GM12878 (cell line): Measurements from ENCODE around the gene SSBP3. TPM values are rescaled to one million over a fixed set of nuclear protein-coding genes. Genes with fewer than 3 reads are reported as not detected.
A peak's percentile ranks its signal among the peaks of the same experiment; 100 is the strongest.

Experiments
- ATAC-seq: fragments of 200-7000 bp; cut with Tn5 transposase; 3 replicates; pipeline ENCODE4 v1.9.1; 2020; ENCODE audit warnings: mild to moderate bottlenecking, moderate library complexity
- BruUV-seq: library from RNA; stranded (reverse); fragments of 400-500 nt; replicated peaks from 2 replicates; lab custom pipeline; 2021; lab: Mats Ljungman, UMichigan
- CTCF ChIA-PET: fragments of 300-600 bp; sonication (Branson Sonifier 250); formaldehyde crosslinking; extraction: SDS; loops from one replicate; lab custom pipeline; 2021; ENCODE audit warnings: inconsistent platforms; lab: Yijun Ruan, JAX
- POLR2A ChIA-PET: fragments of 350-600 bp; formaldehyde crosslinking; extraction: SDS; loops from one replicate; lab custom pipeline; 2021; ENCODE audit warnings: inconsistent platforms; lab: Charles Lee
- RAD21 ChIA-PET: fragments of 300-600 bp; sonication (Branson Sonifier 250); formaldehyde crosslinking; loops from one replicate; lab custom pipeline; 2023; ENCODE audit warnings: antibody characterized with exemption; ENCODE audit not compliant: unreplicated experiment; lab: Charles Lee
- SMC1A ChIA-PET: fragments of 300-600 bp; sonication (Branson Sonifier 250); formaldehyde crosslinking; loops from one replicate; lab custom pipeline; 2023; ENCODE audit not compliant: unreplicated experiment, uncharacterized antibody; lab: Charles Lee
- DNase-seq: peaks from one replicate; pipeline ENCODE4 v3.0.0-alpha.2; 2011; ENCODE audit warnings: low read depth, low spot score
- FAIRE-seq: peaks from 3 replicates; lab custom pipeline; 2011; peaks lifted over from hg19 to GRCh38; lab: Jason Lieb, UNC
- H2AFZ ChIP-seq: 2 replicates; pipeline ENCODE4 v1.6.0; 2011; ENCODE audit warnings: low read depth, low read length, control low read depth; ENCODE audit not compliant: control insufficient read depth
- H3K27ac ChIP-seq: 2 replicates; pipeline ENCODE4 v1.5.1; 2011; ENCODE audit warnings: control low read depth; ENCODE audit not compliant: control insufficient read depth, insufficient read depth
- H3K27me3 ChIP-seq, 2 experiments: replicated peaks in 1 of 2; 2 replicates each; pipeline versions ENCODE4 v1.6.0 to v1.6.1; 2011; ENCODE audit warnings: low read length in 1 of 2; ENCODE audit not compliant: control insufficient read depth in 2 of 2, insufficient read depth in 2 of 2
- H3K36me3 ChIP-seq, 2 experiments: 2 replicates each; pipeline ENCODE4 v1.5.1; 2011; ENCODE audit warnings: low read length in 1 of 2; ENCODE audit not compliant: control insufficient read depth in 2 of 2, insufficient read depth in 2 of 2
- H3K4me1 ChIP-seq: 2 replicates; pipeline ENCODE4 v1.6.1; 2011; ENCODE audit warnings: mild to moderate bottlenecking, low read length, moderate library complexity, mixed read lengths; ENCODE audit not compliant: control insufficient read depth, insufficient read depth
- H3K4me2 ChIP-seq: 2 replicates; pipeline ENCODE4 v1.6.0; 2011; ENCODE audit warnings: control low read depth; ENCODE audit not compliant: control insufficient read depth, insufficient read depth
- H3K4me3 ChIP-seq: fragments of 200-600 bp; sonication (generic); 2 replicates; pipeline ENCODE4 v1.5.1; 2016
- H3K79me2 ChIP-seq: 2 replicates; pipeline ENCODE4 v1.6.0; 2011; ENCODE audit warnings: low read length; ENCODE audit not compliant: control insufficient read depth, insufficient read depth
- H3K9ac ChIP-seq: 2 replicates; pipeline ENCODE4 v1.8.0; 2011; ENCODE audit warnings: low read length, control low read depth, mixed read lengths; ENCODE audit not compliant: control insufficient read depth, insufficient read depth
- H3K9me3 ChIP-seq: replicated peaks from 3 replicates; pipeline ENCODE4 v1.5.1; 2011; ENCODE audit warnings: mild to moderate bottlenecking, low read length; ENCODE audit not compliant: control insufficient read depth, insufficient read depth
- H4K20me1 ChIP-seq: 2 replicates; pipeline ENCODE4 v1.6.0; 2011; ENCODE audit not compliant: control insufficient read depth, insufficient read depth
- EZH2 ChIP-seq: IDR thresholded peaks from 2 replicates; pipeline ENCODE4 v1.6.1; 2012; ENCODE audit warnings: low read depth, mild to moderate bottlenecking, control low read depth, inconsistent platforms, low read length, borderline replicate concordance; ENCODE audit not compliant: control insufficient read depth
- HSF1 ChIP-seq: fragments of 150-350 bp; IDR thresholded peaks from 2 replicates; pipeline ENCODE4 v1.6.1; 2014; ENCODE audit warnings: mild to moderate bottlenecking, low read depth, low read length
- JUNB ChIP-seq: IDR thresholded peaks from 2 replicates; pipeline ENCODE4 v1.6.1; 2016; ENCODE audit warnings: antibody characterized with exemption, mild to moderate bottlenecking
- SMAD5 ChIP-seq: IDR thresholded peaks from 2 replicates; pipeline ENCODE4 v1.6.1; 2016; ENCODE audit warnings: antibody characterized with exemption, low read depth
- SREBF2 ChIP-seq: IDR thresholded peaks from 2 replicates; pipeline ENCODE4 v1.6.1; 2012; ENCODE audit warnings: mild to moderate bottlenecking, low read length
- USF1 ChIP-seq: IDR thresholded peaks from 2 replicates; pipeline ENCODE4 v1.6.1; 2011; ENCODE audit warnings: borderline replicate concordance, low read depth, mild to moderate bottlenecking, moderate library complexity, mixed read lengths, low read length; ENCODE audit not compliant: insufficient read depth; ENCODE audit errors: extremely low read length
- WGBS: methylation state at CpG from one replicate; pipeline ENCODE4 v1.1.6; 2016; ENCODE audit warnings: low lambda C conversion rate; ENCODE audit not compliant: insufficient replicate concordance, insufficient coverage; ENCODE audit errors: missing lambda C conversion rate; 5-methylcytosine and 5-hydroxymethylcytosine counted together
- in situ Hi-C: fragments of 300-500 bp; cut with MboI; formaldehyde crosslinking; loops from 9 replicates; pipeline ENCODE4 v1.14.3; 2018; ENCODE audit warnings: mixed read lengths
- intact Hi-C: fragments of 100-400 bp; cut with micrococcal nuclease; formaldehyde crosslinking; loops from one replicate; pipeline ENCODE4 v1.14.2; 2022; ENCODE audit not compliant: unreplicated experiment
- polyA plus RNA-seq, 11 experiments: library from polyadenylated mRNA; depleted of rRNA in 4 of 11; unstranded in 6 of 11; stranded (reverse) in 5 of 11; fragments of >200 nt; fragmentation: Nextera tagmentation in 4 of 11; fragmentation: Illumina TruSeq in 1 of 11; extraction: Ambion mirVana in 4 of 11; extraction: Trizol in 1 of 11; gene quantifications; 1 replicate in 1 of 11; 2 replicates in 10 of 11; pipeline versions ENCODE4 v1.2.1 to v1.2.3, GENCODE V29; 2011 to 2016; ENCODE audit warnings: inconsistent platforms in 2 of 11, missing spikeins in 2 of 11, low read depth in 1 of 11
- total RNA-seq, 4 experiments: library from RNA; depleted of rRNA in 3 of 4; stranded (reverse); fragments of >200 nt in 3 of 4; fragmentation: Illumina TruSeq in 1 of 4; extraction: Trizol in 1 of 4; gene quantifications; 2 replicates each; pipeline versions ENCODE4 v1.2.1 to v1.2.3, GENCODE V29; 2013 to 2021

SSBP3 gene
- total and polyA plus RNA-seq, 10 of the 15 experiments (the other 5 are each of a cell fraction or from before 2014, with no cell fraction given) = 4.1 to 51.7 (median 17.1) TPM

GRCh38 chr1:54408147-54409066 lies 2.2 kb upstream of the SSBP3 start:
- FAIRE-seq = no peak

More at GRCh38 chr1:54408147-54409066, 2.2 kb upstream of the SSBP3 start:
- RAD21 ChIA-PET = interaction anchor here (0.7 to 2.5 kb wide), 10 partner anchors 28 to 209 kb away, joined by 3 to 26 read pairs (median 10); no protein-coding TSS in a partner anchor
- in situ Hi-C loops = no loop called here
- Histone ChIP-seq H3K27me3 (no peaks in the 10 kb centered on the region), H4K20me1 (no peaks in the 10 kb centered on the region), H3K9ac (no peak overlapping the region), H3K4me3 (no peak overlapping the region), H3K4me2 (peak overlapping the region; percentile 96), H3K4me1 (peaks cover 34% of the 10 kb centered on the region), H2AFZ (peak overlapping the region; percentile 79), H3K27ac (peak overlapping the region; percentile 46), H3K36me3 (0 out of 4 replicates have a peak, but pooled peaks cover 0 to under 1% of the 10 kb centered on the region in 2 experiments), H3K79me2 (peaks cover 21% of the 10 kb centered on the region), H3K9me3 (no peaks in the 10 kb centered on the region)
- ATAC-seq (no peak), DNase-seq (no peak)
- SMC1A ChIA-PET = interaction anchor here (0.9 to 2.3 kb wide), 8 partner anchors 22 to 207 kb away, joined by 3 to 30 read pairs (median 4); no protein-coding TSS in a partner anchor
- POLR2A ChIA-PET = interaction anchor here (1.4 to 2.3 kb wide), 2 partner anchors 80 to 136 kb away, joined by 6 to 30 read pairs; no protein-coding TSS in a partner anchor
- BruUV-seq = no TSS peak
- intact Hi-C loops = loop anchor here (5.0 kb wide), 5 partner anchors 51 to 404 kb away; partner anchors contain the start of genes CYB5RL and MRPL37
- CTCF ChIA-PET = interaction anchor here (0.9 to 2.3 kb wide), 6 partner anchors 30 to 135 kb away, joined by 3 to 24 read pairs (median 6); no protein-coding TSS in a partner anchor
- 56% methylated on average over 9 of the region's 9 CpGs for WGBS
- TF ChIP-seq SMAD5 (no peak), HSF1 (no peak), EZH2 (no peak), SREBF2 (no peak), JUNB (no peak), USF1 (no peak)
